SK-N-SH (cell line): Measurements from ENCODE around the gene GARNL3. TPM values are rescaled to one million over a fixed set of nuclear protein-coding genes. Genes with fewer than 3 reads are reported as not detected.

Experiments
- CTCF ChIA-PET: fragments of 300-600, 350-600 bp; formaldehyde crosslinking; extraction: SDS; loops from one replicate; lab custom pipeline; 2021; lab: Yijun Ruan, JAX
- POLR2A ChIA-PET: fragments of 350-600 bp; sonication (Branson Sonifier 250); formaldehyde crosslinking; extraction: SDS; loops from one replicate; lab custom pipeline; 2020; ENCODE audit warnings: antibody characterized with exemption, inconsistent platforms; lab: Yijun Ruan, JAX
- DNase-seq: peaks from one replicate; pipeline ENCODE4 v3.0.0; 2012
- H2AFZ ChIP-seq: fragments of 200-600 bp; sonication (generic); 2 replicates; pipeline ENCODE4 v1.8.1; 2016; ENCODE audit warnings: antibody characterized with exemption, mild to moderate bottlenecking, low read depth
- H3F3A ChIP-seq: fragments of 200-600 bp; sonication (generic); replicated peaks from 2 replicates; pipeline ENCODE3; 2016; ENCODE audit warnings: antibody characterized with exemption, mild to moderate bottlenecking; ENCODE audit not compliant: insufficient read depth
- H3K27ac ChIP-seq, 2 experiments: fragments of 200-500 bp in 1 of 2; fragments of 200-600 bp in 1 of 2; sonication (Bioruptor generic) in 1 of 2; sonication (generic), shearing (Covaris generic) in 1 of 2; 2 replicates each; pipeline versions ENCODE4 v1.5.1 to v1.6.1; 2014 to 2016; ENCODE audit warnings: low read depth in 2 of 2, inconsistent platforms in 1 of 2, low read length in 1 of 2, mild to moderate bottlenecking in 1 of 2, mixed read lengths in 1 of 2
- H3K27me3 ChIP-seq: fragments of 200-600 bp; sonication (generic), shearing (Covaris generic); 2 replicates; pipeline ENCODE4 v1.6.1; 2016; ENCODE audit warnings: mixed run types; ENCODE audit not compliant: insufficient read depth
- H3K36me3 ChIP-seq, 2 experiments: fragments of 200-500 bp in 1 of 2; fragments of 200-600 bp in 1 of 2; sonication (Bioruptor generic) in 1 of 2; sonication (generic) in 1 of 2; replicated peaks in 1 of 2; 2 replicates each; pipeline versions ENCODE3 to v1.5.1; 2014 to 2016; ENCODE audit warnings: low read length in 1 of 2, mild to moderate bottlenecking in 1 of 2; ENCODE audit not compliant: insufficient read depth in 2 of 2, control insufficient read depth in 1 of 2
- H3K4me1 ChIP-seq, 2 experiments: fragments of 200-500 bp in 1 of 2; fragments of 200-600 bp in 1 of 2; sonication (Bioruptor generic) in 1 of 2; sonication (generic), shearing (Covaris generic) in 1 of 2; 2 replicates each; pipeline versions ENCODE4 v1.5.1 to v1.6.1; 2014 to 2016; ENCODE audit warnings: low read depth in 1 of 2, low read length in 1 of 2, mixed run types in 1 of 2; ENCODE audit not compliant: insufficient read depth in 2 of 2, control insufficient read depth in 1 of 2
- H3K4me2 ChIP-seq: fragments of 200-600 bp; sonication (generic), shearing (Covaris generic); 2 replicates; pipeline ENCODE4 v1.6.1; 2017; ENCODE audit warnings: mixed run types
- H3K4me3 ChIP-seq, 2 experiments: fragments of 200-500 bp in 1 of 2; fragments of 200-600 bp in 1 of 2; sonication (Bioruptor generic) in 1 of 2; sonication (generic), shearing (Covaris generic) in 1 of 2; 2 replicates each; pipeline versions ENCODE4 v1.5.1 to v1.8.1; 2014 to 2016; ENCODE audit warnings: low read depth in 2 of 2, inconsistent platforms in 1 of 2, low read length in 1 of 2, mild to moderate bottlenecking in 1 of 2, mixed read lengths in 1 of 2, moderate library complexity in 1 of 2
- H3K79me2 ChIP-seq: fragments of 200-600 bp; sonication (generic); 2 replicates; pipeline ENCODE4 v1.8.1; 2017; ENCODE audit warnings: mild to moderate bottlenecking; ENCODE audit not compliant: insufficient read depth
- H3K9ac ChIP-seq: fragments of 200-600 bp; sonication (generic); 2 replicates; pipeline ENCODE4 v1.6.1; 2017; ENCODE audit warnings: mixed run types
- H3K9me2 ChIP-seq: fragments of 200-600 bp; sonication (generic); 2 replicates; pipeline ENCODE4 v1.6.1; 2017; ENCODE audit warnings: mixed run types
- H3K9me3 ChIP-seq: fragments of 200-600 bp; sonication (generic); 2 replicates; pipeline ENCODE4 v1.6.1; 2017; ENCODE audit warnings: mixed run types, mild to moderate bottlenecking, moderate library complexity
- H4K20me1 ChIP-seq: fragments of 200-600 bp; sonication (generic); 2 replicates; pipeline ENCODE4 v1.6.1; 2017; ENCODE audit warnings: mild to moderate bottlenecking, mixed run types; ENCODE audit not compliant: insufficient read depth
- CHD2 ChIP-seq: fragments of 150-350 bp; IDR thresholded peaks from 2 replicates; pipeline ENCODE4 v1.6.1; 2018; ENCODE audit warnings: low read length; ENCODE audit not compliant: partially characterized antibody
- CTCF ChIP-seq: fragments of 200-600 bp; sonication (generic); IDR thresholded peaks from 2 replicates; pipeline ENCODE4 v1.6.1; 2017; ENCODE audit warnings: antibody characterized with exemption, mild to moderate bottlenecking, moderate library complexity
- EP300 ChIP-seq, 2 experiments: IDR thresholded peaks; 2 replicates each; pipeline versions ENCODE4 v1.4.0 to v1.6.1; 2012; ENCODE audit warnings: borderline replicate concordance in 1 of 2, low read depth in 1 of 2, low read length in 1 of 2
- GATA2 ChIP-seq: sonication (generic); formaldehyde crosslinking; IDR thresholded peaks from 2 replicates; pipeline ENCODE4 v1.5.0; 2020; ENCODE audit warnings: mild to moderate bottlenecking, missing genetic modification reagents
- IRF3 ChIP-seq: fragments of 150-350 bp; IDR thresholded peaks from 2 replicates; pipeline ENCODE4 v1.6.1; 2016; ENCODE audit warnings: mild to moderate bottlenecking, low read depth, low read length
- MXI1 ChIP-seq: IDR thresholded peaks from 2 replicates; pipeline ENCODE4 v1.6.1; 2012; ENCODE audit warnings: mild to moderate bottlenecking, low read depth, low read length, improper control_type of control experiment
- NRF1 ChIP-seq: IDR thresholded peaks from 2 replicates; pipeline ENCODE4 v1.6.1; 2012; ENCODE audit warnings: low read depth, mild to moderate bottlenecking, low read length
- RCOR1 ChIP-seq: fragments of 150-350 bp; IDR thresholded peaks from 2 replicates; pipeline ENCODE4 v1.6.1; 2017; ENCODE audit warnings: antibody characterized with exemption, low read length
- SMC3 ChIP-seq: IDR thresholded peaks from 2 replicates; pipeline ENCODE4 v1.6.1; 2012; ENCODE audit warnings: low read depth, low read length, improper control_type of control experiment
- WGBS: methylation state at CpG from one replicate; pipeline ENCODE4 v1.1.6; 2017; ENCODE audit warnings: low lambda C conversion rate; 5-methylcytosine and 5-hydroxymethylcytosine counted together
- polyA plus RNA-seq, 3 experiments: library from polyadenylated mRNA; depleted of rRNA; stranded (reverse); fragments of >200 nt; gene quantifications; 2 replicates each; pipeline ENCODE4 v1.2.3, GENCODE V29; 2012
- TF ChIP-seq, protein P1 (sequence below): IDR thresholded peaks from 2 replicates; pipeline ENCODE4 v1.6.1; 2012; ENCODE audit warnings: mild to moderate bottlenecking, low read depth, low read length, moderate library complexity

The GARNL3 gene, protein sequence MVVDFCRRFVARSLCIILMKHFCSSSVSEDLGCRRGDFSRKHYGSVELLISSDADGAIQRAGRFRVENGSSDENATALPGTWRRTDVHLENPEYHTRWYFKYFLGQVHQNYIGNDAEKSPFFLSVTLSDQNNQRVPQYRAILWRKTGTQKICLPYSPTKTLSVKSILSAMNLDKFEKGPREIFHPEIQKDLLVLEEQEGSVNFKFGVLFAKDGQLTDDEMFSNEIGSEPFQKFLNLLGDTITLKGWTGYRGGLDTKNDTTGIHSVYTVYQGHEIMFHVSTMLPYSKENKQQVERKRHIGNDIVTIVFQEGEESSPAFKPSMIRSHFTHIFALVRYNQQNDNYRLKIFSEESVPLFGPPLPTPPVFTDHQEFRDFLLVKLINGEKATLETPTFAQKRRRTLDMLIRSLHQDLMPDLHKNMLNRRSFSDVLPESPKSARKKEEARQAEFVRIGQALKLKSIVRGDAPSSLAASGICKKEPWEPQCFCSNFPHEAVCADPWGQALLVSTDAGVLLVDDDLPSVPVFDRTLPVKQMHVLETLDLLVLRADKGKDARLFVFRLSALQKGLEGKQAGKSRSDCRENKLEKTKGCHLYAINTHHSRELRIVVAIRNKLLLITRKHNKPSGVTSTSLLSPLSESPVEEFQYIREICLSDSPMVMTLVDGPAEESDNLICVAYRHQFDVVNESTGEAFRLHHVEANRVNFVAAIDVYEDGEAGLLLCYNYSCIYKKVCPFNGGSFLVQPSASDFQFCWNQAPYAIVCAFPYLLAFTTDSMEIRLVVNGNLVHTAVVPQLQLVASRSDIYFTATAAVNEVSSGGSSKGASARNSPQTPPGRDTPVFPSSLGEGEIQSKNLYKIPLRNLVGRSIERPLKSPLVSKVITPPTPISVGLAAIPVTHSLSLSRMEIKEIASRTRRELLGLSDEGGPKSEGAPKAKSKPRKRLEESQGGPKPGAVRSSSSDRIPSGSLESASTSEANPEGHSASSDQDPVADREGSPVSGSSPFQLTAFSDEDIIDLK
- 9.1 and 10.4 TPM in 2 replicates for polyA plus RNA-seq (2012; rRNA removed)
- polyA plus RNA-seq (2012; cell fraction: cytosol; rRNA removed) = 5.4 and 6.9 TPM in 2 replicates
- 29.0 and 36.8 TPM in 2 replicates for polyA plus RNA-seq (2012; cell fraction: nucleus; rRNA removed)

GRCh38 chr9:127264462-127265219 lies at the start of gene GARNL3:
Gene GARNL3 (plus strand): TSS chr9:127264774. CDS start chr9:127264878, 104 bp downstream.
- ChIA-PET CTCF (interaction anchor here (0.7 to 1.5 kb wide), 5 partner anchors 37 to 56 kb away, joined by 3 to 4 read pairs (median 3); no protein-coding TSS in a partner anchor), POLR2A (interaction anchor here (1.3 kb wide), 1 partner anchor 132 kb away, joined by 3 read pairs; the partner anchor contains the start of gene SLC2A8)
- peaks cover 13 to 40% of the 10 kb centered on the region in 2 experiments for H3K4me1 ChIP-seq
- H3K9me3 ChIP-seq = no peaks in the 10 kb centered on the region
- peak within 1 kb of the TSS; percentile 31; the same call in 1 of the 2 replicates for H3K9ac ChIP-seq
- no peaks in the 10 kb centered on the region for H4K20me1 ChIP-seq
- H2AFZ ChIP-seq = peak within 1 kb of the TSS; percentile 61; the same call in 1 of the 2 replicates
- TF ChIP-seq MXI1 (0 out of 2 replicates have a peak, but pooled peaks have one; percentile 20), SMC3 (no peak)
- H3K79me2 ChIP-seq = no peaks in the 10 kb centered on the region; the same call in 1 of the 2 replicates
- peaks cover 7% of the 10 kb centered on the region for H3F3A ChIP-seq
- DNase-seq = peak; percentile 49
- WGBS = 29% methylated on average over 8 of the region's 8 CpGs
- peak within 1 kb of the TSS; percentile 57 for H3K4me2 ChIP-seq
- H3K4me3 ChIP-seq = peak within 1 kb of the TSS; percentile 29 to 42; a peak in 3 of 4 replicates
- H3K27ac ChIP-seq = peak within 1 kb of the TSS in 1 of 2 experiments; percentile 95; a peak in 2 of 4 replicates
- H3K27me3 ChIP-seq = no peaks in the 10 kb centered on the region
- H3K36me3 ChIP-seq = no peaks in the 10 kb centered on the region
- no peaks in the 10 kb centered on the region for H3K9me2 ChIP-seq

- 85% methylated on average over 12 of the region's 14 CpGs for WGBS
- Histone ChIP-seq H3K9me3 (no peaks in the 10 kb centered on the region), H3K27me3 (no peaks in the 10 kb centered on the region), H3K4me2 (no peak overlapping the region), H3F3A (no peaks in the 10 kb centered on the region), H4K20me1 (no peaks in the 10 kb centered on the region), H3K9me2 (no peaks in the 10 kb centered on the region), H3K9ac (no peak overlapping the region), H2AFZ (no peak overlapping the region), H3K36me3 (no peaks in the 10 kb centered on the region), H3K4me1 (peaks cover 0 to 5% of the 10 kb centered on the region in 2 experiments; a peak in 1 of 4 replicates), H3K79me2 (no peaks in the 10 kb centered on the region), H3K27ac (no peak overlapping the region), H3K4me3 (no peak overlapping the region)
- no peak for DNase-seq
- POLR2A ChIA-PET = no interaction called here
- CTCF ChIA-PET = interaction anchor here (0.6 to 8.4 kb wide), 26 partner anchors 8 to 350 kb away, joined by 3 to 61 read pairs (median 5); partner anchors contain the start of genes GARNL3, SLC2A8 and ZNF79
- no peak for TF ChIP-seq CHD2
- TF ChIP-seq EP300 (IDR thresholded peaks at IDR 0.05; ENCODE audit: borderline replicate concordance in 1 of 2, low read depth in 1 of 2, low read length in 1 of 2) = no peak
- TF ChIP-seq NRF1 = no peak
- TF ChIP-seq RCOR1 = no peak
- no peak for TF ChIP-seq GATA2 (CRISPR knock-in tag)
- no peak for TF ChIP-seq IRF3
- TF ChIP-seq CTCF = no peak
- TF ChIP-seq, protein P1, sequence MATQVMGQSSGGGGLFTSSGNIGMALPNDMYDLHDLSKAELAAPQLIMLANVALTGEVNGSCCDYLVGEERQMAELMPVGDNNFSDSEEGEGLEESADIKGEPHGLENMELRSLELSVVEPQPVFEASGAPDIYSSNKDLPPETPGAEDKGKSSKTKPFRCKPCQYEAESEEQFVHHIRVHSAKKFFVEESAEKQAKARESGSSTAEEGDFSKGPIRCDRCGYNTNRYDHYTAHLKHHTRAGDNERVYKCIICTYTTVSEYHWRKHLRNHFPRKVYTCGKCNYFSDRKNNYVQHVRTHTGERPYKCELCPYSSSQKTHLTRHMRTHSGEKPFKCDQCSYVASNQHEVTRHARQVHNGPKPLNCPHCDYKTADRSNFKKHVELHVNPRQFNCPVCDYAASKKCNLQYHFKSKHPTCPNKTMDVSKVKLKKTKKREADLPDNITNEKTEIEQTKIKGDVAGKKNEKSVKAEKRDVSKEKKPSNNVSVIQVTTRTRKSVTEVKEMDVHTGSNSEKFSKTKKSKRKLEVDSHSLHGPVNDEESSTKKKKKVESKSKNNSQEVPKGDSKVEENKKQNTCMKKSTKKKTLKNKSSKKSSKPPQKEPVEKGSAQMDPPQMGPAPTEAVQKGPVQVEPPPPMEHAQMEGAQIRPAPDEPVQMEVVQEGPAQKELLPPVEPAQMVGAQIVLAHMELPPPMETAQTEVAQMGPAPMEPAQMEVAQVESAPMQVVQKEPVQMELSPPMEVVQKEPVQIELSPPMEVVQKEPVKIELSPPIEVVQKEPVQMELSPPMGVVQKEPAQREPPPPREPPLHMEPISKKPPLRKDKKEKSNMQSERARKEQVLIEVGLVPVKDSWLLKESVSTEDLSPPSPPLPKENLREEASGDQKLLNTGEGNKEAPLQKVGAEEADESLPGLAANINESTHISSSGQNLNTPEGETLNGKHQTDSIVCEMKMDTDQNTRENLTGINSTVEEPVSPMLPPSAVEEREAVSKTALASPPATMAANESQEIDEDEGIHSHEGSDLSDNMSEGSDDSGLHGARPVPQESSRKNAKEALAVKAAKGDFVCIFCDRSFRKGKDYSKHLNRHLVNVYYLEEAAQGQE = no peak
Measured at GRCh38 chr9:127215268-127216209, 49.0 kb upstream of the GARNL3 start.
